ENCODE data around the gene P2RY6. TPM values are rescaled to one million over a fixed set of nuclear protein-coding genes. Genes with fewer than 3 reads are reported as not detected.

The P2RY6 gene
- total RNA-seq, 1 experiment from 2014 or later: not detected

DNA sequence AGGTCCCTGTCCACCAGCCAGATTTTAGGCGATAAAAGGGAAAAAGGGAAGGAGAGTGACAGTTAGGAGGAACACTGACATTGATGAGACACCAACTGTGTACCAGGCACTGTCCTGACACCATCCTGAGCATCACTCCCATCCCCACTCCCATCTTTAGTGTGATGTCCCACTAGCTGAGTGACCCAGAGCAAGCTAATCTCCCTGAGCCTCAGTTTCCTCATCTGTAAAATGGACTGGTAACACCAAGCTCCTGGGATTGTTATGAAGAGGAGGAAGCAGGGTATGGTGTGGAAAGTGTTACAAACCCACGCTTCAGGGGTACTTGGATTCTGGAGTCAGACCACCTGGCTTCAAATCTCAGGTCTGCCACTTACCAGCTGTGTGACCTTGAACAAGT, 8.5 kb upstream of the P2RY6 start:
- peaks cover 4% of the 10 kb centered on the region for H3K27me3 ChIP-seq (ENCODE audit: insufficient read depth, low read length)
- H3K79me2 ChIP-seq (ENCODE audit: insufficient read depth, low read length): no peaks in the 10 kb centered on the region
- peak; percentile 8 for DNase-seq
- H3K4me1 Mint-ChIP-seq: peaks cover 0 to 10% of the 10 kb centered on the region in 2 experiments; a peak in 2 of 4 replicates
- TF ChIP-seq, protein P1, sequence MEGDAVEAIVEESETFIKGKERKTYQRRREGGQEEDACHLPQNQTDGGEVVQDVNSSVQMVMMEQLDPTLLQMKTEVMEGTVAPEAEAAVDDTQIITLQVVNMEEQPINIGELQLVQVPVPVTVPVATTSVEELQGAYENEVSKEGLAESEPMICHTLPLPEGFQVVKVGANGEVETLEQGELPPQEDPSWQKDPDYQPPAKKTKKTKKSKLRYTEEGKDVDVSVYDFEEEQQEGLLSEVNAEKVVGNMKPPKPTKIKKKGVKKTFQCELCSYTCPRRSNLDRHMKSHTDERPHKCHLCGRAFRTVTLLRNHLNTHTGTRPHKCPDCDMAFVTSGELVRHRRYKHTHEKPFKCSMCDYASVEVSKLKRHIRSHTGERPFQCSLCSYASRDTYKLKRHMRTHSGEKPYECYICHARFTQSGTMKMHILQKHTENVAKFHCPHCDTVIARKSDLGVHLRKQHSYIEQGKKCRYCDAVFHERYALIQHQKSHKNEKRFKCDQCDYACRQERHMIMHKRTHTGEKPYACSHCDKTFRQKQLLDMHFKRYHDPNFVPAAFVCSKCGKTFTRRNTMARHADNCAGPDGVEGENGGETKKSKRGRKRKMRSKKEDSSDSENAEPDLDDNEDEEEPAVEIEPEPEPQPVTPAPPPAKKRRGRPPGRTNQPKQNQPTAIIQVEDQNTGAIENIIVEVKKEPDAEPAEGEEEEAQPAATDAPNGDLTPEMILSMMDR (conservative IDR thresholded peaks at IDR 0.05): no peak
- H3K4ac ChIP-seq (ENCODE audit: low read depth, low read length): no peak overlapping the region
- H3K36me3 Mint-ChIP-seq (ENCODE audit: insufficient read depth in 1 of 3, low read depth in 3 of 3): no peaks in the 10 kb centered on the region
- no peak overlapping the region for H2AFZ ChIP-seq (ENCODE audit: low read length)
- H2BK20ac ChIP-seq (ENCODE audit: low read depth, low read length, poor library complexity, severe bottlenecking): no peak overlapping the region
- no peak overlapping the region for H2BK120ac ChIP-seq (ENCODE audit: low read depth, low read length, poor library complexity, severe bottlenecking)
- H3K27ac Mint-ChIP-seq: no peak overlapping the region
- no peak overlapping the region for H3K4me2 ChIP-seq (ENCODE audit: insufficient read depth, insufficient read length, low read length)
- H3K4me1 ChIP-seq (ENCODE audit: insufficient read depth, low read length): no peaks in the 10 kb centered on the region
- peaks cover 35% of the 10 kb centered on the region for H3K27me3 Mint-ChIP-seq (ENCODE audit: low read depth)
- no peak overlapping the region for H3K23ac ChIP-seq (ENCODE audit: insufficient read length, low read depth, low read length)
- no peak overlapping the region for H4K8ac ChIP-seq (replicated peaks; ENCODE audit: insufficient read length, low read depth, low read length)
- H2BK12ac ChIP-seq (ENCODE audit: insufficient read length, low read depth, low read length): no peak overlapping the region
- no CpG with 5 or more reads among the region's 2 CpGs for WGBS (ENCODE audit: extremely low coverage, insufficient read length, low lambda C conversion rate)
- no peak overlapping the region for H3T11ph ChIP-seq (ENCODE audit: low read length)
- peaks cover 2% of the 10 kb centered on the region for H4K20me1 ChIP-seq (ENCODE audit: control insufficient read depth, insufficient read depth, insufficient read length)
- no peak overlapping the region for H3K56ac ChIP-seq (ENCODE audit: insufficient read length, low read depth, low read length)
- no peak overlapping the region for H3K9ac ChIP-seq (ENCODE audit: extremely low read depth, insufficient read length, low read length)
- no peak overlapping the region for H4K91ac ChIP-seq (ENCODE audit: insufficient read length, low read depth, low read length)
- no peak overlapping the region for H2BK5ac ChIP-seq (ENCODE audit: insufficient read length, low read length)
- no peaks in the 10 kb centered on the region for H3K79me1 ChIP-seq (ENCODE audit: insufficient read depth, low read depth, low read length, poor library complexity, severe bottlenecking)
- no peak overlapping the region for H2AK5ac ChIP-seq (ENCODE audit: insufficient read length, low read length)
- H3K23me2 ChIP-seq (ENCODE audit: insufficient read length, low read depth, low read length, poor library complexity, severe bottlenecking): no peaks in the 10 kb centered on the region
- no peak overlapping the region for H3K14ac ChIP-seq (ENCODE audit: insufficient read depth, low read length)
- no peak overlapping the region for H3K4me3 Mint-ChIP-seq
- no peak overlapping the region for H3K18ac ChIP-seq (ENCODE audit: insufficient read length, low read depth, low read length)
- H4K5ac ChIP-seq (ENCODE audit: insufficient read length, low read depth, low read length): no peak overlapping the region
- no peak overlapping the region for H2BK15ac ChIP-seq (ENCODE audit: low read depth, low read length)
- H3K27ac ChIP-seq (ENCODE audit: insufficient read length, low read depth, low read length): no peak overlapping the region
- H3K9me3 ChIP-seq (ENCODE audit: control insufficient read depth, low read depth, low read length): no peaks in the 10 kb centered on the region
- no peaks in the 10 kb centered on the region for H3K9me3 Mint-ChIP-seq

All from H9 (cell line).